GM10266 (cell line): Measurements from ENCODE around the gene LHX3.

Experiments
- DNase-seq: peaks from one replicate; pipeline ENCODE4 v3.0.0; 2012; ENCODE audit errors: extremely low spot score
- TF ChIP-seq, protein P1 (sequence below): IDR thresholded peaks from 2 replicates; pipeline ENCODE4 v1.5.1; 2012; ENCODE audit warnings: mild to moderate bottlenecking, low read depth; ENCODE audit not compliant: control insufficient read depth, insufficient read depth; ENCODE audit errors: missing control alignments

LHX3 gene

DNA sequence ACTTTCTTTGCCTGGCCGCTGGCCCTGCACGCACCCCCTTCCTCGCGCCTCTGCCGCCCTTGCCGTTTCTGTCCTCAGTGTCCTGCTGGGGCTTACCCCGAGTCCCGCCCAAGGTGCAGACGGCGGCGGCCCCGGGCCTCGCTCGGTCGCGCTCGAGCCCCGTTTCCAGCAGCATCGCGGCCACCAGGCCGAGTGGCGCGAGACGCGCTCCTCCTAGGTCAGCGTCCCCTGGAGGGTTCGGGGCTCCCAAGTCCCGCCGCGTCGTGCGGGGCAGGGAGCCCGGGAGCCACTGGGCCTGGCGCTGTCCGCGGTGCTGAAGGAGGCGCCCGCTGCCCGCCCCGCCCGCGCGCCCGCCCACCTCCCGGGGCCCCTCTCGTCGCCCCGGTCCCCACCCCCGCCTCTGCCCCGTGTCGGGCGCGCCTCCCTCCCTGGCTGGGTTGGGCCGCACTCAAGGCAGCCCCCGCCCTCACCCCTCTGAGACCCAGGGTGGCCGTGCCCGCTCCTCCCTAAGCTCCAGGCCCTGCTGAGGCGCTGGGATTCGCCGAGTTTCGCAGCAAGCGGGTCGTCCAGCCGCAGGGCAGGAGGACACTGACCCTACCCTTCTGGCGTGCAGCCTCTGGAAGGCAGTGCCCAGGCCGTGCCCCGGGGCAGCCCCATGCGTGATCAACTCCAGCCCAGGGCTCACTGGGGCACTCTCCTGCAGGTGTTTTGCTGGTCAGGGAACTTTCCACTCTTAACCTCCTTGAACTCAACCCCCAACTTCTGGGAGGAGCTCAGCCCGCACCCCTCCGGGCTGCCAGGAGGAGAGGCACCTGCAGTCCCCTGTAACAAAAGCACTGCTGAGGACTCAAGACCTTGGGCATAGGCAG is at the start of gene LHX3:
LHX3 (minus strand) TSS at position 291 of the 869 bp plus-strand sequence; CDS start at position 175, 116 bp downstream.
- DNase-seq = peak; percentile 85
- TF ChIP-seq, protein P1, sequence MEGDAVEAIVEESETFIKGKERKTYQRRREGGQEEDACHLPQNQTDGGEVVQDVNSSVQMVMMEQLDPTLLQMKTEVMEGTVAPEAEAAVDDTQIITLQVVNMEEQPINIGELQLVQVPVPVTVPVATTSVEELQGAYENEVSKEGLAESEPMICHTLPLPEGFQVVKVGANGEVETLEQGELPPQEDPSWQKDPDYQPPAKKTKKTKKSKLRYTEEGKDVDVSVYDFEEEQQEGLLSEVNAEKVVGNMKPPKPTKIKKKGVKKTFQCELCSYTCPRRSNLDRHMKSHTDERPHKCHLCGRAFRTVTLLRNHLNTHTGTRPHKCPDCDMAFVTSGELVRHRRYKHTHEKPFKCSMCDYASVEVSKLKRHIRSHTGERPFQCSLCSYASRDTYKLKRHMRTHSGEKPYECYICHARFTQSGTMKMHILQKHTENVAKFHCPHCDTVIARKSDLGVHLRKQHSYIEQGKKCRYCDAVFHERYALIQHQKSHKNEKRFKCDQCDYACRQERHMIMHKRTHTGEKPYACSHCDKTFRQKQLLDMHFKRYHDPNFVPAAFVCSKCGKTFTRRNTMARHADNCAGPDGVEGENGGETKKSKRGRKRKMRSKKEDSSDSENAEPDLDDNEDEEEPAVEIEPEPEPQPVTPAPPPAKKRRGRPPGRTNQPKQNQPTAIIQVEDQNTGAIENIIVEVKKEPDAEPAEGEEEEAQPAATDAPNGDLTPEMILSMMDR = no peak

DNA sequence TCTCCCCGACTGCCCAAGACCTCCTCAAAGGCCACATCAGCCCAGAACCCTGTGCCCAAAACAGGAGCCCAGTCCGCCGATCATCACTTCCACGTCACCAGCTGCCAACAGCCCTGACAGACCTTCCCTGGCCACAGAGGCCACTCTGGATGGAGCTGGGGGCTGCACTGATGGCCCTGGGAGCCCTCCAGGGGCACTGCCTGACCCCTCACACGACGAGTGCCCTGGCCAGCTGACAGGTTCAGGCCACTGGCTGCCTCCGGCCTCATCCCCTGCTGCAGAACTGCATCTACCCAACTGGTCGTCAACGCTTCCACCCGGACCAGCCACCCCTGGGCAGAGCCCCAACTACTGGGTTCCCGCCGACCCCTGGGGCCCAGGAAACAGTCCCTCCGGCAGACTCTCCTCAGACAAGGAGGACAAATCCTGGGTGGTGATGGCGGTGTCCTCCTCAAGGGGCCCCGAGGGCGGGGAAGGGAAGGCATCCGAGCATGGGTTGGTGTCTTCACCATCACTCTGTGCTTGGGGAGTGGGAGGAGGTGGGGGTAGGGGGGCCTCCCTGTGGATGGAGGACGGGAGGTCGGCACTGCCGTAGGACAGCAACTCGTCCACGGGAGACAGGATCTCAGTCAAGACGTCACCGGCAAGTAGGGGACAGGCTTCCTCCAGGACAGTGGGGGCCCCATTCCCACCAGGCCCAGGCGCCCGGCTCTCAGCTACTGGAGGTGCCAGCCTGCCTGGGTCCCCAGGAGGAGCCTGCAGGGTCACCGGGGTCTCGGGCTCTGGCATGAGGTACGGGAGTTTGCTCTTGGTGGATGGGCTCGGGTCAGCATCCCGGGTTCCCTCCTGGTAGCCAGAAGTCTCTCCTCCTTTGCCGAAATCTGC is 48.6 kb upstream of the LHX3 start:
- TF ChIP-seq, protein P1 = no peak
- DNase-seq = no peak

DNA sequence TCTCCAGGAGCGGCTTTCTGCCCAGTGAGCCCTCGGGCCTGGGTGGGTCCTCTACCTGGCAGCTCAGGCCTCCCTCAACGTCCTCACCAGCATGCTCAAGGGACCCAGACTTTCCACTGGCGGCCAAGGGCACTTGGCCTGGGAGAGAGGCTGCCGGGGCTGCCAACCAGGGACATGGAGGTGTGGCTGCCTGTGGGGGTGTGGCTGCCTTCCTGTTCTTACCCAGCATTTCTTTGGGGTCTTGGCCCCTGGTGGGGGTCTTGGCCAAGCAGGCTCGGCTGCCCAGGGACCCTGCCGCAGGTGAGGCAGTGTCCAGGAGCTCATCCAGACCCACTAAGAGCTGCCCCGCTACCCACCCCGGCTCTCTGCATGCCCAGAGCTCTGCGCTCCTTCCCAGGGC is 47.9 kb upstream of the LHX3 start:
- DNase-seq = no peak
- TF ChIP-seq, protein P1 = no peak

DNA sequence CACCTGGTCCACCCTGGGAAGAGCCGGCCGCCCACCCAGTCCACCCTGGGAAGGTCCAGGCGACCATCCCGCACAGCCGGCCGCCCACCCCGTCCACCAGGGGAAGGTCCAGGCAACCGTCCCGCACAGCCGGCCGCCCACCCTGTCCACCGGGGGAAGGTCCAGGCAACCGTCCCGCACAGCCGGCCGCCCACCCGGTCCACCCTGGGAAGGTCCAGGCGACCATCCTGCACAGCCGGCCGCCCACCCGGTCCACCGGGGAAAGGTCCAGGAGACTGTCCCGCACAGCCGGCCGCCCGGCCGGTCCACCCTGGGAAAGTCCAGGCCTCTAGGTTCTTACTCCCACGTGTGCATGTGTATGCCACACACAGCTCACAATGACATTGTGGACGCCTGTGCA is 47.4 kb upstream of the LHX3 start:
- TF ChIP-seq, protein P1 = no peak
- DNase-seq = no peak

DNA sequence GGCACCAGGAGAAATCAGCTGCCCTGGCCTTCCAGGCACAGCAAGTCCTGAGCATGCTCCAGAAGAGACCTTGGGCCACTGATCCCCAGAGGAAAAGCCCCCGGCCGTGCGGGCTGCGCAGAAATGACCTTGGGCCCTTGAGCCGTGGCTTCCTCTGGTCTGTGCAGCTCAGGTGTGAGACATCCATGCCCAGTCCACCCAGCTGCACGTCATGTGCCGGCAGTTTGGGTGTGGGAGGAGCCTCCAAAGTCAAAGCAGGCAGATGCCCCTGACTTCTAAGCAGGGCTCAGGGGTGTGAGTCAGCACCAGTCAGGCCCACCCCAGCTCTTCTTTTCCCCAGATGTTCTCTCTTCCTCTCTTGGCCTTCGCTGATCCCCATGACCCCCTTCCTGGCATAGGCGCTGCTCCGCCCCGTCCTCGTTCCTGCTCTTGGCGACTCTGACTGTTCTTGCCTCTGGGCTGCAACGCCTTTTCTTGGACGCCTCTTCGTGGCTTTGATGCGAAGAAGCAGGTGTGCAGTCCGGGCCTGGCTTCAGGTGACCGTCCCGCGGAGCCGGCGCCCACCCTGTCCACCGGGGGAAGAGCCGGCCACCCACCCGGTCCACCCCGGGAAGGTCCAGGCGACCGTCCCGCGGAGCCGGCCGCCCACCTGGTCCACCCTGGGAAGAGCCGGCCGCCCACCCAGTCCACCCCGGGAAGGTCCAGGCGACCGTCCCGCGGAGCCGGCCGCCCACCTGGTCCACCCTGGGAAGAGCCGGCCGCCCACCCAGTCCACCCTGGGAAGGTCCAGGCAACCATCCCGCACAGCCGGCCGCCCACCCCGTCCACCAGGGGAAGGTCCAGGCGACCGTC is 46.6 kb upstream of the LHX3 start:
- DNase-seq = no peak
- TF ChIP-seq, protein P1 = no peak

DNA sequence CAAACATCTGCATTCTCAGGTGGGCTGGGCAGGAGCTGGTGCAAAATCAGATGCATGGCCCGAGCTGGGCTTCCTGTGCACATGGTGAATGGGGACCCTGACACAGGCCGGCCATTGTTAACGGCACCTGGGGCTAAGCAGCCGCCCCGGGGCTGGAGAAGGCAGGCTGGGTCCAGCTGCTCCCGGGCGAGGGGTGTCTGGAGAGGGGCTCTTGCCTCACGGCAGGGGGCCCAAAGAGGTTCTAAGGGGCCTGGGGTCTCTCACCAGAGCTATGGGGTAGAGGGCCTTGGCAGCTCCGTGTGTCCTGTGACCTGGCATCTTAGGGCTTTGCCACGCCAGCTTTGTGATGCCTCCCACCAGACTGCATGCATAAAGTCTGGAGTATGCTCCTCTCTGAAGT is 45.7 kb upstream of the LHX3 start:
- TF ChIP-seq, protein P1 = no peak
- no peak for DNase-seq
